ENCODE data around the gene STX3.
A peak's percentile ranks its signal among the peaks of the same experiment; 100 is the strongest.

Gene STX3

GRCh38 chr11:59794417-59794816 is 39.2 kb downstream of the STX3 start:
- no peaks in the 10 kb centered on the region for H3K27me3 ChIP-seq (ENCODE audit: control insufficient read depth, insufficient read depth, low read length)
- H3K4me1 ChIP-seq (ENCODE audit: control insufficient read depth, insufficient read depth, low read length), result no peaks in the 10 kb centered on the region
- no peak overlapping the region for H3K9ac ChIP-seq (ENCODE audit: low read depth, low read length)
- no peak overlapping the region for H3K4me3 ChIP-seq (ENCODE audit: low read length)
- peaks cover 50% of the 10 kb centered on the region for H3K36me3 ChIP-seq (ENCODE audit: insufficient read depth, low read length)
- H3K9me3 ChIP-seq (replicated peaks; ENCODE audit: low read length), result no peaks in the 10 kb centered on the region
- H3K4me2 ChIP-seq (ENCODE audit: low read length), result no peak overlapping the region

GRCh38 chr11:59800390-59801025 is 45.3 kb downstream of the STX3 start:
- Histone ChIP-seq H3K4me1 (ENCODE audit: control insufficient read depth, insufficient read depth, low read length) (peaks cover 8% of the 10 kb centered on the region), H3K36me3 (ENCODE audit: insufficient read depth, low read length) (peaks cover 31% of the 10 kb centered on the region), H3K9ac (ENCODE audit: low read depth, low read length) (no peak overlapping the region), H3K4me3 (ENCODE audit: low read length) (no peak overlapping the region), H3K9me3 (replicated peaks; ENCODE audit: low read length) (no peaks in the 10 kb centered on the region), H3K27me3 (ENCODE audit: control insufficient read depth, insufficient read depth, low read length) (no peaks in the 10 kb centered on the region), H3K4me2 (ENCODE audit: low read length) (no peak overlapping the region)

- H3K4me1 ChIP-seq (ENCODE audit: control insufficient read depth, insufficient read depth, low read length), result peaks cover 8% of the 10 kb centered on the region
- H3K9me3 ChIP-seq (replicated peaks; ENCODE audit: low read length), result no peaks in the 10 kb centered on the region
- no peaks in the 10 kb centered on the region for H3K27me3 ChIP-seq (ENCODE audit: control insufficient read depth, insufficient read depth, low read length)
- peaks cover 31% of the 10 kb centered on the region for H3K36me3 ChIP-seq (ENCODE audit: insufficient read depth, low read length)
- no peak overlapping the region for H3K4me3 ChIP-seq (ENCODE audit: low read length)
- H3K4me2 ChIP-seq (ENCODE audit: low read length), result no peak overlapping the region
- no peak overlapping the region for H3K9ac ChIP-seq (ENCODE audit: low read depth, low read length)
Observed at GRCh38 chr11:59801160-59801706, 46.1 kb downstream of the STX3 start.

GRCh38 chr11:59801981-59802638 is 46.9 kb downstream of the STX3 start:
- Histone ChIP-seq H3K9ac (ENCODE audit: low read depth, low read length) (no peak overlapping the region), H3K36me3 (ENCODE audit: insufficient read depth, low read length) (peaks cover 39% of the 10 kb centered on the region), H3K4me1 (ENCODE audit: control insufficient read depth, insufficient read depth, low read length) (peaks cover 8% of the 10 kb centered on the region)

GRCh38 chr11:59802639-59803176 is 47.5 kb downstream of the STX3 start:
- Histone ChIP-seq H3K4me2 (ENCODE audit: low read length) (no peak overlapping the region), H3K4me1 (ENCODE audit: control insufficient read depth, insufficient read depth, low read length) (peaks cover 8% of the 10 kb centered on the region), H3K4me3 (ENCODE audit: low read length) (no peak overlapping the region), H3K36me3 (ENCODE audit: insufficient read depth, low read length) (peaks cover 40% of the 10 kb centered on the region), H3K9me3 (replicated peaks; ENCODE audit: low read length) (no peaks in the 10 kb centered on the region), H3K27me3 (ENCODE audit: control insufficient read depth, insufficient read depth, low read length) (no peaks in the 10 kb centered on the region), H3K9ac (ENCODE audit: low read depth, low read length) (no peak overlapping the region)

More at GRCh38 chr11:59801981-59802638, 46.9 kb downstream of the STX3 start:
- no peaks in the 10 kb centered on the region for H3K9me3 ChIP-seq (replicated peaks; ENCODE audit: low read length)
- no peaks in the 10 kb centered on the region for H3K27me3 ChIP-seq (ENCODE audit: control insufficient read depth, insufficient read depth, low read length)
- H3K4me2 ChIP-seq (ENCODE audit: low read length), result no peak overlapping the region
- H3K4me3 ChIP-seq (ENCODE audit: low read length), result no peak overlapping the region

GRCh38 chr11:59804061-59804460 is 48.9 kb downstream of the STX3 start:
- Histone ChIP-seq H3K4me3 (ENCODE audit: low read length) (no peak overlapping the region), H3K9me3 (replicated peaks; ENCODE audit: low read length) (no peaks in the 10 kb centered on the region), H3K4me1 (ENCODE audit: control insufficient read depth, insufficient read depth, low read length) (peaks cover 8% of the 10 kb centered on the region), H3K36me3 (ENCODE audit: insufficient read depth, low read length) (peaks cover 43% of the 10 kb centered on the region), H3K27me3 (ENCODE audit: control insufficient read depth, insufficient read depth, low read length) (no peaks in the 10 kb centered on the region), H3K9ac (ENCODE audit: low read depth, low read length) (no peak overlapping the region), H3K4me2 (ENCODE audit: low read length) (no peak overlapping the region)

GRCh38 chr11:59807047-59807610 is 52.0 kb downstream of the STX3 start:
- Histone ChIP-seq H3K9me3 (replicated peaks; ENCODE audit: low read length) (no peaks in the 10 kb centered on the region), H3K4me2 (ENCODE audit: low read length) (no peak overlapping the region), H3K27me3 (ENCODE audit: control insufficient read depth, insufficient read depth, low read length) (no peaks in the 10 kb centered on the region), H3K4me3 (ENCODE audit: low read length) (no peak overlapping the region), H3K9ac (ENCODE audit: low read depth, low read length) (no peak overlapping the region), H3K36me3 (ENCODE audit: insufficient read depth, low read length) (peaks cover 43% of the 10 kb centered on the region), H3K4me1 (ENCODE audit: control insufficient read depth, insufficient read depth, low read length) (peaks cover 7% of the 10 kb centered on the region)

- peaks cover 11% of the 10 kb centered on the region for H3K27me3 ChIP-seq (ENCODE audit: control insufficient read depth, insufficient read depth, low read length)
- H3K36me3 ChIP-seq (ENCODE audit: insufficient read depth, low read length), result peaks cover 21% of the 10 kb centered on the region
- no peaks in the 10 kb centered on the region for H3K9me3 ChIP-seq (replicated peaks; ENCODE audit: low read length)
- H3K4me1 ChIP-seq (ENCODE audit: control insufficient read depth, insufficient read depth, low read length), result peaks cover 5% of the 10 kb centered on the region
- peak within 1 kb of the TSS; percentile 95 for H3K4me3 ChIP-seq (ENCODE audit: low read length)
- peak within 1 kb of the TSS; percentile 84 for H3K4me2 ChIP-seq (ENCODE audit: low read length)
- H3K9ac ChIP-seq (ENCODE audit: low read depth, low read length), result peak within 1 kb of the TSS; percentile 92
Observed at GRCh38 chr11:59810189-59810910, 55.2 kb downstream of the STX3 start, which contains the start of gene MRPL16. MRPL16 (minus strand) TSS chr11:59810778; CDS start chr11:59810658, 120 bp downstream.

- H3K4me3 ChIP-seq (ENCODE audit: low read length), result peak overlapping the region; percentile 95
- peak overlapping the region; percentile 92 for H3K9ac ChIP-seq (ENCODE audit: low read depth, low read length)
- H3K36me3 ChIP-seq (ENCODE audit: insufficient read depth, low read length), result peaks cover 15% of the 10 kb centered on the region
- peaks cover 5% of the 10 kb centered on the region for H3K4me1 ChIP-seq (ENCODE audit: control insufficient read depth, insufficient read depth, low read length)
- H3K4me2 ChIP-seq (ENCODE audit: low read length), result peak overlapping the region; percentile 84
- peaks cover 11% of the 10 kb centered on the region for H3K27me3 ChIP-seq (ENCODE audit: control insufficient read depth, insufficient read depth, low read length)
- no peaks in the 10 kb centered on the region for H3K9me3 ChIP-seq (replicated peaks; ENCODE audit: low read length)
Observed at GRCh38 chr11:59810911-59811259, 55.7 kb downstream of the STX3 start.

- no peak overlapping the region for H3K4me3 ChIP-seq (ENCODE audit: low read length)
- no peak overlapping the region for H3K9ac ChIP-seq (ENCODE audit: low read depth, low read length)
- H3K9me3 ChIP-seq (replicated peaks; ENCODE audit: low read length), result no peaks in the 10 kb centered on the region
- peaks cover 5% of the 10 kb centered on the region for H3K4me1 ChIP-seq (ENCODE audit: control insufficient read depth, insufficient read depth, low read length)
- H3K4me2 ChIP-seq (ENCODE audit: low read length), result no peak overlapping the region
- peaks cover 11% of the 10 kb centered on the region for H3K27me3 ChIP-seq (ENCODE audit: control insufficient read depth, insufficient read depth, low read length)
- H3K36me3 ChIP-seq (ENCODE audit: insufficient read depth, low read length), result peaks cover 2% of the 10 kb centered on the region
Observed at GRCh38 chr11:59812220-59812619, 57.0 kb downstream of the STX3 start.

- H3K4me2 ChIP-seq (ENCODE audit: low read length), result no peak overlapping the region
- H3K9me3 ChIP-seq (replicated peaks; ENCODE audit: low read length), result no peaks in the 10 kb centered on the region
- H3K36me3 ChIP-seq (ENCODE audit: insufficient read depth, low read length), result peaks cover 2% of the 10 kb centered on the region
- no peak overlapping the region for H3K4me3 ChIP-seq (ENCODE audit: low read length)
- peaks cover 11% of the 10 kb centered on the region for H3K27me3 ChIP-seq (ENCODE audit: control insufficient read depth, insufficient read depth, low read length)
- peaks cover 5% of the 10 kb centered on the region for H3K4me1 ChIP-seq (ENCODE audit: control insufficient read depth, insufficient read depth, low read length)
- H3K9ac ChIP-seq (ENCODE audit: low read depth, low read length), result no peak overlapping the region
Observed at GRCh38 chr11:59813364-59813763, 58.2 kb downstream of the STX3 start.

Data from skeletal muscle satellite cell (primary cell).